Dermis microvascular lymphatic vessel endothelial cell (primary cell): ENCODE data around the gene BANK1. TPM values are rescaled to one million over a fixed set of nuclear protein-coding genes. Genes with fewer than 3 reads are reported as not detected.

Experiments used
- DNase-seq, 2 donors: peaks; one replicate each; pipeline versions ENCODE4 v3.0.0 to v3.0.0-alpha.2; 2010; ENCODE audit warnings: low read depth in 2 of 2
- total RNA-seq: library from RNA; depleted of rRNA; stranded (reverse); fragments of >200 nt; gene quantifications from 2 replicates; pipeline ENCODE4 v1.2.1, GENCODE V29; 2014

Gene BANK1
- total RNA-seq, 1 donor from 2014 or later, result under 0.01 TPM

DNA sequence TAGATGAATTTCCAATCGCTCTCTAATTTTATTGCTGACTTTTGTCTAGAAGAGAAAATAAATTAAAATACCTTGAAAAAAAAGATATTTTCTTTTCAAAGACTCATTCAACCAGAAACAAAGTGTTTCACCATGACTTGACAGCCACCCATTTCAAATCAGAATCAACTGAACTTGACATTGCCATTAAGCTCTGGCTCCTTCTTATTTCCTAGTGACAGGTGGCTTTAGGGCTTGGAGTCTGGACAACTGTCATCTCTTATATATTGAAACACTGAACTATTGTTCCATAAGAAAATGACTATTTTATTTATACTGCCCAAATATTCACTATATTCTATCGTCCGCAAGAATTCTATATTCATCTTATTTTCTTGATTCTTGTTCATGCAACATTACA is 325.6 kb downstream of the BANK1 start:
- no peak for DNase-seq

DNA sequence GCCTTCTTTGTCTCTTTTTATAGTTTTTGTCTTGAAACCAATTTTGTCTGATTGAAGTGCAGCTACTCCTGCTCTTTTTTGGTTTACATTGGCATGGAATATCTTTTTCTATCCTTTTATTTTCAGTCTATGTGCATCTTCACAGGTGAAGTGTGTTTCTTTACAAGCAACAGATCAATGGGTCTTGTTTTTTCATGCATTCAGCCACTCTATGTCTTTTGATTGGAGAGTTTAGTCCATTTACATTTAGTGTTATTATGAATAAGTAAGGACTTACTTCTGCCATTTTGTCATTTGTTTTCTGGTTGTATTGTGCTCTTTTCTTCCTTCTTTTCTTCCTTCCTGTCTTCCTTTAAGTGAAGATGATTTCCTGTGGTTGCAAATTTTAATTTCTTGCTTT is 330.3 kb downstream of the BANK1 start:
- DNase-seq, result no peak
